ENCODE results near the gene DAPK1.

DNA sequence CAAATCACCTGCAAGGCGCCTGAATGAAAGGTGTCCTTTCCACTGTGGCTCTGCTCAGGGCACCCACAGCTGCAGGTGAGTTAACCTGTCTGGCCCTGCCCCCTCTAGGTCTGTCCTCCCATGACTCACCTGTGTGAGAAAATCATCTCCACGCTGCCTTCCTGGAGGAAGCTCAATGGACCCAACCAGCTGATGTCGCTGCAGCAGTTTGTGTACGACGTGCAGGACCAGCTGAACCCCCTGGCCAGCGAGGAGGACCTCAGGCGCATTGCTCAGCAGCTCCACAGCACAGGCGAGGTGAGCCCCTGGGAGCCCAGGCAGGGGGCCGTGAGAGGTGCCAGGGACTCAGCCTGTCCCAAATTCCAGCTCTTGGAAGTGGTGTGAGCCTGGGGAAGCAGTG is 205.3 kb downstream of the DAPK1 start:
- TF ChIP-seq EZH2 (IDR thresholded peaks at IDR 0.05; ENCODE audit: borderline replicate concordance, insufficient read depth, low read length, poor library complexity, severe bottlenecking): no peak
- TF ChIP-seq, protein P1, sequence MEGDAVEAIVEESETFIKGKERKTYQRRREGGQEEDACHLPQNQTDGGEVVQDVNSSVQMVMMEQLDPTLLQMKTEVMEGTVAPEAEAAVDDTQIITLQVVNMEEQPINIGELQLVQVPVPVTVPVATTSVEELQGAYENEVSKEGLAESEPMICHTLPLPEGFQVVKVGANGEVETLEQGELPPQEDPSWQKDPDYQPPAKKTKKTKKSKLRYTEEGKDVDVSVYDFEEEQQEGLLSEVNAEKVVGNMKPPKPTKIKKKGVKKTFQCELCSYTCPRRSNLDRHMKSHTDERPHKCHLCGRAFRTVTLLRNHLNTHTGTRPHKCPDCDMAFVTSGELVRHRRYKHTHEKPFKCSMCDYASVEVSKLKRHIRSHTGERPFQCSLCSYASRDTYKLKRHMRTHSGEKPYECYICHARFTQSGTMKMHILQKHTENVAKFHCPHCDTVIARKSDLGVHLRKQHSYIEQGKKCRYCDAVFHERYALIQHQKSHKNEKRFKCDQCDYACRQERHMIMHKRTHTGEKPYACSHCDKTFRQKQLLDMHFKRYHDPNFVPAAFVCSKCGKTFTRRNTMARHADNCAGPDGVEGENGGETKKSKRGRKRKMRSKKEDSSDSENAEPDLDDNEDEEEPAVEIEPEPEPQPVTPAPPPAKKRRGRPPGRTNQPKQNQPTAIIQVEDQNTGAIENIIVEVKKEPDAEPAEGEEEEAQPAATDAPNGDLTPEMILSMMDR (IDR thresholded peaks at IDR 0.05; ENCODE audit: poor library complexity, severe bottlenecking): no peak
- no peak for TF ChIP-seq EP300 (conservative IDR thresholded peaks at IDR 0.05; ENCODE audit: poor library complexity, severe bottlenecking)
- no peak for TF ChIP-seq REST (IDR thresholded peaks at IDR 0.05; ENCODE audit: borderline replicate concordance)
- no peak for TF ChIP-seq RAD21 (conservative IDR thresholded peaks at IDR 0.05)
- TF ChIP-seq TAF1 (IDR thresholded peaks at IDR 0.05; ENCODE audit: low read depth): no peak
- TF ChIP-seq SMC3 (conservative IDR thresholded peaks at IDR 0.05; ENCODE audit: poor library complexity): no peak
- no peak for TF ChIP-seq POLR2AphosphoS5 (IDR thresholded peaks at IDR 0.05)
